Caki2 (cell line): ENCODE data around the gene NRF1. TPM values are rescaled to one million over a fixed set of nuclear protein-coding genes. Genes with fewer than 3 reads are reported as not detected.
A peak's percentile ranks its signal among the peaks of the same experiment; 100 is the strongest.

Source experiments
- DNase-seq: peaks from one replicate; pipeline ENCODE4 v3.0.0-alpha.2; 2015; ENCODE audit warnings: low read depth
- in situ Hi-C: cut with HindIII; loops from 2 replicates; pipeline ENCODE4 v1.10.0; 2016; ENCODE audit warnings: low sequenced_read_pairs, low pct_unique_long_range_greater_than_20kb, mixed read lengths
- total RNA-seq: library from RNA; depleted of rRNA; stranded (reverse); fragments of >200 nt; shearing (Covaris generic); gene quantifications from 2 replicates; pipeline ENCODE4 v1.2.3, GENCODE V29; 2014; ENCODE audit warnings: low replicate concordance

NRF1 gene
- total RNA-seq, 1 experiment from 2014 or later, result 10.1 TPM

DNA sequence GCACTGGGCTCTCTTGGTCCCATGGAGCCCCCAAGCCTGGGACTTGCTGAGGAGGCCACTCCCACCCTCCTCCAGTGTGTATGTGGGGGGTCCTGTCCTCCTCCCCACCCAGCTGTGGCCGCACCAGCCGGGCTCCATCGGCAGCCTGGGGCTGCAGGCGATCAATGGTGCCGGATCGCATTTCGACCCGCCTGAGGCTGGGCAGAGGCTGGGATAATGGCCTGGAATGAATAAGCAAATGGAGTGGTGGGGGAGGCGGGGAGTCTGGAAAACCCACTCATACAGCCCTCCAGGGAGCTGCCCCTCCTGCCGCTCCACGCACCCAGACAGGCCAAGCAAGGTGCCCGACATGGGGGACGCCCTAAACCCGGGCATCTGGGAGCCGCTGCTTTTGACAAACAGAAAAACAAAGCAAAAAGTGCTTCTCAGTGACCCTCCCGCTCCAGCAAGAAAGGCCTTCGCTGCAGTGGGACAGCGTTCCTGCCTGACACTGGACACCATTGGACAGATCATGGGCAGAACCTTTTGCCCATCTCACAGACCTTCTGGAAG, 160.5 kb downstream of the NRF1 start:
- in situ Hi-C loops, result no loop called here
- no peak for DNase-seq

DNA sequence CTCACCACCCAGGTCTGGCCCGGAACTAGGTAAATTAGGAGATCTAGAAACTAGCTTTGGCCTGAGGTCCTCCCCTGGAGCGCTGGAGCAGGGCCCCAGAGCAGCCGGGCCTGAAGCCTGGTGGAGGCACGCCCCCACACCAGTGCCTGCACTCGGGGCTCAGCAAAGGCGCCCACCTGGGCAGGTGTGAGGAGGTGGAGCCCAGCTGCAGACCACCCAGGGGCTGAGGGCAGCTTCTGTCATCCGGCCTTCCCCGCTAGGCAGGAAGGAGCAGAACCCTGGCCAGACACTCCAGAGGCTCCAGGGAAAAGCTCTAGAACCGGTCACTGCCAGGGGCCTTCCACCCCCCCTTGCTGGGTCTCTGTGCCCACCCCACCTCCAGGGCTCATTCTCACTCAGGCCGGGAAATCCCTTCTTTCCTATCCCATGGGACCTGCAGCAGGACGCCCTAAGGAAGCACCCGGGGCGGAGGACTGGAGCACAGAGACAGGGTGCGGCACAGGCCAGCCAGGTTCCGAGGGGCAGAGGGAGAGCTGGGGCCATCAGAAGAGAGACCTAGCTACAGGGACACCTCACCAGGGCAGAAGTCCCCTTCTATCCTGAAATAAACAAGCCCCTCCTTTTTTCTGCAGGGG, 161.2 kb downstream of the NRF1 start:
- in situ Hi-C loops, result no loop called here
- DNase-seq, result no peak

DNA sequence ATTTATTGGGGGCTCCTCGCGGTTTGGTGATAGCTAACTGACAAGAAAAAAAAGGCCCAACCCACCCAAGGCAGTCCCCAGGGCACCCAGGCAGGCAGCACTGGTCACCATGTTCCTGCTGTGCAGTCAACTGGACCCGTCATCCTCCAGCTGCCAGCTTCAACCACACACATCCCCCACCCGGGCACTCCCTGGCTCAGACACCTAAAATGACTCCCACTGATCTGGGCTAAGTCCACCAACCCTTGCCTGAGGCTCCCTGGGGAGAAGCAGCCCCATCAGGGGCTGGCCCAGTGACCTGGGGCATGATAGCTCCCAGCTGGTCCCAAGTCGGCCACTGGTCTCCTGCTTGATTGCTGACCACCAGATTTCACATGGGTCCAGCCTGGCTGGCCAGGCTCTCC, 161.8 kb downstream of the NRF1 start:
- peak; percentile 23 for DNase-seq
- in situ Hi-C loops, result no loop called here

DNA sequence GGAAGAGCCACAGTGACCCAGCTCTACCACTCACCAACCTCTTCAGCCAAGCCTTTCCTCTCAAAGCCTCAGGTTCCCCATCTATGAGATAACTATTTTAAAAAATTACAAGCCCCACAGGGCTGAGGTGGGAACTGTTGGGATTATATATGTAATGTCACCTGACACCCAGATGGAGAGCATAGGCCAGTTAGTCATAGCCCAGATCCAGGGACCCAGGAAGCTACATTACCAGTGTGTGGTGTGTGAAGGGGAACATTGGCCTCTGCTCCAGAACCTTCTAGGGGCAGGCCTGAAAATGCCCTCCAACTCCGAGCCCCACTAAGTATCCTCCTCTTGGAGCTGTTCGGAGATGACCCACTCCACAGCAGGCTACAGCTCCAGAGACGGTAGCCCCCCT, 162.4 kb downstream of the NRF1 start:
- in situ Hi-C loops, result no loop called here
- DNase-seq, result peak; percentile 6

DNA sequence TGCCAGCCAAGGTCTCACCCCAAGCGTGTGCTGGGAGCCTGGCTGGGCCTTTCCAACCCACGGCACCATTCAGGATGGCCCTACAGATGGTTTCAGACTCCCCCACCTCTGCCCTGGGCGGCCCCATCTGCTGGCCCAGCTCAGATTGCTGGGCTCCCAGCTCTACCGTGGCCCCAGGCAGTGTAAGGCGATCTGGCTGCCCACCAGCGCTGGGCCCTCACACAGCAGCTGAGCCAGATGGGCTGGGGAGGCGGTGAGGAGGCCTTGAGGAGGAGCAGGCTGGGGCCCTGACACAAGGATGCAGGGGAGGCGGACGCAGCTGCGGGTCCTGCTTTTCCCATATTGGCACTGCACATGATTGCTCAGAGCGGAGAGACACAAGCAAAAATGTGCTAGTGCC, 162.8 kb downstream of the NRF1 start:
- in situ Hi-C loops, result no loop called here
- DNase-seq, result no peak

DNA sequence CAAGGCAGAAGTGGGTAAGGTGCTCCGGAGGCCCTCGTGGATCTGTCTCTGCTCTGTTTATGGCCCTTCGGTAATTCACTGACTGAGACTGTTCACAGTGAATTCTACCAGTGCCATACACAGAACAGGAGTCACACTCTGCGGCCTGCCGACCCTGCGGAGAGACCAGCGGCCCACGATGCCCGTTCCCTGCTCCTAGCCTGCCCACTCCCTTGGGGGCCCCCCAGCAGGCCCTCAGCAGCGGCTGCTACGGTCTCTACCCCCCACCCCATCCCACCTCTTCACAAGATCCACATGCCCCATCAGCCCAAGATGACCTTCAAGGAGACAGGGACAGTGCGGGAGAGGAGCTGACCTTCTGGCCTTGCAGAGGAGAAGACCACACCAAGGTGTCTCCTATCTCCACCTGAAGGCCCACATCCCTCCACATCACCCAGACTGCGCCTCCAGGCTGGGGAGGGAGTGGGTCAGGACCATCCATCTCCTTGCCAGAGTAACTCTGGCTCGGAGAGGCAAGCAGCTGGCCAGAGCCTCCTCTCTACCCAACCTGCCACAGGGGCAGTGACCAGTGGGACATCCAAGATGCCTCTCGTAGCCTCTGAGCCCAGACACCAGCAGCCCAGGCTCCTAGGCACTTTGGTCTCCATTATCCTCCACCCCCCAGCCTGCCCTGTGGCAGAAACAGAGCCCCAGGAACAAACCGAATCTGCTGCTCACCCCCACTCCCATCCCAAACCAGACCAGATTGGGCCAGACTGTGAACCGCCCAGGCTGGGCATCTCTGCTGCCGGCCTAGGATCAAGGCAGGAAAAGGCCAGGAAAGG, 163.6 kb downstream of the NRF1 start:
- in situ Hi-C loops, result no loop called here
- no peak for DNase-seq

DNA sequence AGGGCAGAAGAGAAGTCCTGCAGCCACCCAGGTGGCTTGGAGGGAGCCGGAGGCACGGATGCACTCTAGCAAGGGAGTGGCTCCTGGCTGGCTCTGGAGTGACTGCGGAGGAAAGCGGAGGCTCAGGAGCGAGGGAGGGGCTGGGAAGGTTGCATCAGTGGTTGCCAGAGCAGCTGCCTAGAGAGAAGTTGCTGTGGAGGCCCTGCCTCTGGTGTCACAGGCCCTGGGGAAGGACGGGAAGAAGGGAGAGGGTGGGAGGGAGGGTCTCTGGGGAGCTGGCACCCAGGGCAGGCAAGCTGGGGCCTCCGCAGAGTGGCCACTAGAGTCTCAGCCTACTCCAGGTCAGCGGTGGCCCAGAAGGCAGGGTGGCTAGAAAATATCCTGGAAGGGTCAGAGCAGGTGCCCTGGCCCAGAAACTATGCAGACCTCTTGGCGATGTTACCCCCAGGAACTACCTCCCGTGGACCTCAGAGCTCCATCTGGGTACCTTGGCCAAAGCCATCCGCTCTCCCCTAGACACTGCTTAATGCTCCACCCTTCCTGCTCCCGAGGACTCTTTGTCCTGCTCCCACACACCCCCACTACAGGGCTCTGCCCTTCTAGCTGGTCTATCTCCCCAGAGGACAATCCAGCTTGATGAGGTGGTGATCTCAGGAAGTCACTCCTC, 164.3 kb downstream of the NRF1 start:
- DNase-seq, result no peak
- in situ Hi-C loops, result no loop called here

DNA sequence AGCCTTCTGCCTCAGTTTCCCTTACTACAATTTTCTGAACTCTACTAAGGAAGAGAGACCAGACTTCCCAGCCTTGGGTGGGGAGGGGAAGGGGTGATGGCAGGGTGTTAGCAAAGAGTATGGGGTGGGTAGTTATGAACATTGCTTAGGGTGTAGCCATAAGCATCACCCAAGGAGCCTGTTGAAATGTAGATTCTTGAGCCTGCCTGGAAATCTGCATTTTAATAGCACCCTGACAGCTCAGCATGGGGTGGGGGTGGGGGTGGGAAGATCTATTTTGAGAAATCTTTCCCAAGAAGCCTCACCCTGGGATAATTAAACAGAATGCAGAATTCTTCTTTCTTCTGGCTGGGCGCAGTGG, 164.8 kb downstream of the NRF1 start:
- in situ Hi-C loops, result no loop called here
- DNase-seq, result no peak

DNA sequence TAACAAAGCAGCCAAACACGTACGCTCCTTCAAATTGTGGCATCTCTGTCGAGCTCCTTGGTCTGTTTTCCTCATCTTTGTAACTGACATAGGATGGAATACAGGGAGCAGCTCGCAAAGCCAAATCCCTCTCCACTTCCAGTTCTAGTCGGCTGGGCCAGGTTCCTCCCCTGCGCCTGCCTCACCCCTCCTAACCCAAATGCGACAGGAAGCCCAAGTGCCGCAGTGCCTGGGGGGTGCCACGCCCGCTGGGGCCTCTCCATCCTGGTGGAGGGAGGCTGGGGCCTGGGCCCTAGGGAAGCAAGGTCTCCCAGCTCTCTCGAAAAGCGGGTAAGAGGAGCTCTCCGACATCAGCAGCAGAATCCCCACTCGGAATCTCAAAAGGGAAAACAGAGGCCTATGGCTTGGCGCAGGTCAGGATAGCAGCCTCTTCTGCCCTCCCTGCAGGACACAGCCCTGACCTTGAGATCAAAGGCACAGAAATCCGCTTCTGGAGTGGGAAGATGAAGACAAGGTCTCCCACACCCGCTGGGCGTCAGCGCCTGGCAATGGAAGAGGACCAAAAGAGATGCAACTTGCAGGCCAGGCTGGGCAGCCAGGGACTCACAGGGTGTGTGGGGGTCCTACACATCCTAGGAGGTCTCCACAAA, 165.8 kb downstream of the NRF1 start:
- DNase-seq, result no peak
- in situ Hi-C loops, result no loop called here

DNA sequence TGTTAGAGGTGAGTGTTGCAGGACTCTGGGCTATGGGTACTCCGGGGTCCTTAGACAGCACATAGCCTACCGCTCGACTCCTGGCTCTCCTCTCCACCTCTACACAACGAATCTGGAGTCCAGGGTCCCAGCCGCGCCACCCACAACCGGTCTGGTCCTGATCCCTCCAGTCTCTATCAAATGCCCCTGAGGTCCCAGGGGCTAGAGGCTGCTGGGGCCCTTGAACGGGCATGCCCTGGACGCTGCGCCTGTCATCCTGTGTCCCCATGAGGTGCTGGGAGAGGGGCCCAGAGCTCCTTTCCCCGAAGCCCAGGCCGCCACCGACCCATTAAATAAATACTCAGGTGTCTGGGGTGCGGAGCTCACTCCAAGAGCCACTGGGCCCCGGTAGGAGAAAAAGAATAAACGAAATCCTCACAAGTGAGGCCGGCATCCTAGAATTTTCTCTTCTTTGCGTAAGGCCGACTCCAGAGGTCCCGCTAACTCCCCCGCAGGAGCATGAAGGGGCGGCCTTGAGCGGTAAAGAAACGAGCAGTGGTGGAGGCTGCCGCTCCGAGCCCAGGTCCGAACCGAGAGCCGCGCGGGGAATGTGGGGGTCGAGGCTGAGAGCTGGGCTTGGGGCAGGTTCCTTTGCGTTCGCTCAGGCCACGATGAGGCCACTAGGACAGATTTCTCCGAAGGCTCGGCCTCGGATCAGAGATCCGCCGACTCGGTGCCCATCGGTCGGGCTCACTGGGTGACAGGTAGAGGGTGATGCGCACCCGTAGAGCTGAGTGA, 166.7 kb downstream of the NRF1 start:
- no peak for DNase-seq
- in situ Hi-C loops, result no loop called here

DNA sequence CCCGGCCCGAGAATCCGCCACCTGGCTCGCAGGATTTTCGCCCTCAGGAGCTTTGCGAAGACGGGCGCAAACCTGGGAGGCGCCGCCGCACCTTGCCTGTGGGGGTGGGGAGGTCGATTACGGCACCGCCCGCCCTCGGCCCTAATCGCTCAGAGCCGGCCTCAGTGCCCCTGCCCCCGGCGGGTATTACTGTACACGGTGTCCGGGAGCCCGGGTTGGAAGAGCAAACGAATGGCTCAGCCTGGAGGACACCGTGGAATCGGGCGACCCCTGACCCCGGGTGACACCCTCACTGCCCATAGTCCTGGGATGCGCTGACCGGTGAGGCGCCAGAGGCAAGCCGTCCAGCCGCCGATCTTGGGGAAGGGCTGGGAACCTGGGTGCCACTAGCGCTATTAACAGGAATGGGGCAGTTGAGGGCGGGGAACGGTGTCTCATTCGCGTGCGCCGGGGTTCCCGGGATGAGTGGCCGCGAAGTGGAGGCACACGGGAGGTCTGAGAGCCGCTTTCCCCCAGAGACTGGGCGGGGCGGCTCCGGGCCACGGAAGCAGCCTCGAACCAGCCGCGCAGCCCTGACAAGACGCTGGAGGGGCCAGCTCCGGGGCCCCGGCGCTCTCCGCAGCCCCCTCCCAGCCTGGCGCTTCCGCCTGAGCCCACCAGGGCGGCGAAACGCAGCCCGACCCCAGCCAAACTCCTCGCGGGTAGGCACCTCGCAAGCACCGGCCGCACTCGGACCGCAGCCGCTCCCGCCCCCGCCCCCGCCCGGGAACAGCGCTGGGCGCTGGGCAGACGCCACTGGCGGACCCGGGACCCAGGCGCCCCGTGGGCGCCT, 167.5 kb downstream of the NRF1 start:
- DNase-seq, result no peak
- in situ Hi-C loops, result no loop called here

DNA sequence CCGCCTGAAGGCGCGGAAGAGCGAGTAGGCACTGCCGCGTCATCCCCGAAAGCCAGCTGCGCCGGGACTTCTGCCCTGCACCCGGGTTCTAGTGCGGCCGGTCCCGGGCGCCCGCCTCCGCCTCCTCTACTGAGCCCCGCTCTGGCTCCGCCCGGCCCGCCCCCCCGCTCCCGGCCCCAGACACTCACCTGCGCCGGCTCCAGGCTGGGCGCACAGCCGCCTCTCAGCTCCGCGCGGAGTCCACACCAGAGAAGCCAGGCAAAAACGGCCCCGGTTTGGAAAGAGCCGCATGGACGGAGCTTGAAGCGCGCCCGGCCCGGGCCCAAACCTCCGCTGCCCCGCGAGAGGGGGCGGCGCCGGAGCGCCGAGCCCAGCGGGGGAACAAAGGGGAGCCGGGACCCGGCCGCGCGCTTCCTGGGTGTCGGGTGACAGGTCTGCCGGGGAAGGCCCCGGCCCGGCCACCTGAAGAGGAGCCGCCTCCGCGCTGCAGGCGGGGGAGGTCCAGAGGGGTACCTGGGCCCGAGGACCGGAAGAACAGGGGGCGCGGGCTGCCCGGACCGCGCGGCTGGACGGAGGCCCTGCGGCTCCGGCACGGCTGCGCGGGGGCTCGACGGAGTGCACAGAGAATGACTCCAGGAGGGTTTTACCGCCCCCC, 168.2 kb downstream of the NRF1 start:
- DNase-seq, result peak; percentile 82
- in situ Hi-C loops, result no loop called here

DNA sequence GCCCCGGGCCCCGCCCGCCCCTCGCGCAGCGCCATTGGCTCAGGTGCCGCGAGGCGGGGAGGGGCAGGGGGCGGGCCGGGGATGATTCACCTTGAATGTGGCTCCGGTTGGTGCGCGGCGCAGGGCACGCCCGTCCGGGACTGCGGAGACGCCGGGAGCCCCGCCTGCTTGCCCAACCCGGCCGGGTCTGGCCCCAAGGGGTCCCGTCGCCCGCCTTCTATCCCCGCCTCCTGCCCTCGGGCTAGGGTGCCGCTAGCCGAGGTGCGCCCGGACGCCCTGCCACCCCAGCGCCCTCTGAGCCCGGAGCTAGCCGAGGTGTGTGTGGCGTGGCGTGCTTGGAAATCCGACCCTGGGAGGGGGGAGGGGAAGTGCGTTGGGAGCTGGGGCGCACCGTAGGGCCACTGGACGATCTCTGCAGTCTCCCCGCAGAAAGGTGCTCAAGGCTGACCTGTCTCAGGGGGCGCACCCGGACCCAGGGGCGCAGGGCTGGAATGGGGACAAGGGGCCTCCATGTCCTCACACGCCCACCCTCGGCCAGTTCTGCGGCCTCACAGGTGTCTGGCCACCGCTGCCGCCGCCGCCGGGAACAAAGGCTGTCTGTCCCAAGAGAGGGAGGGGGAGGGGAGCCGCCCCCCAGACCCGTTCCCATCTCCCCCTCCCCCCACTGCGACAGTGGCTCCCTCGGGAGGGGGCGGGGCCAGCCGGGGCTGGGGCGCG, 168.9 kb downstream of the NRF1 start:
- DNase-seq, result peak; percentile 88
- in situ Hi-C loops, result no loop called here

DNA sequence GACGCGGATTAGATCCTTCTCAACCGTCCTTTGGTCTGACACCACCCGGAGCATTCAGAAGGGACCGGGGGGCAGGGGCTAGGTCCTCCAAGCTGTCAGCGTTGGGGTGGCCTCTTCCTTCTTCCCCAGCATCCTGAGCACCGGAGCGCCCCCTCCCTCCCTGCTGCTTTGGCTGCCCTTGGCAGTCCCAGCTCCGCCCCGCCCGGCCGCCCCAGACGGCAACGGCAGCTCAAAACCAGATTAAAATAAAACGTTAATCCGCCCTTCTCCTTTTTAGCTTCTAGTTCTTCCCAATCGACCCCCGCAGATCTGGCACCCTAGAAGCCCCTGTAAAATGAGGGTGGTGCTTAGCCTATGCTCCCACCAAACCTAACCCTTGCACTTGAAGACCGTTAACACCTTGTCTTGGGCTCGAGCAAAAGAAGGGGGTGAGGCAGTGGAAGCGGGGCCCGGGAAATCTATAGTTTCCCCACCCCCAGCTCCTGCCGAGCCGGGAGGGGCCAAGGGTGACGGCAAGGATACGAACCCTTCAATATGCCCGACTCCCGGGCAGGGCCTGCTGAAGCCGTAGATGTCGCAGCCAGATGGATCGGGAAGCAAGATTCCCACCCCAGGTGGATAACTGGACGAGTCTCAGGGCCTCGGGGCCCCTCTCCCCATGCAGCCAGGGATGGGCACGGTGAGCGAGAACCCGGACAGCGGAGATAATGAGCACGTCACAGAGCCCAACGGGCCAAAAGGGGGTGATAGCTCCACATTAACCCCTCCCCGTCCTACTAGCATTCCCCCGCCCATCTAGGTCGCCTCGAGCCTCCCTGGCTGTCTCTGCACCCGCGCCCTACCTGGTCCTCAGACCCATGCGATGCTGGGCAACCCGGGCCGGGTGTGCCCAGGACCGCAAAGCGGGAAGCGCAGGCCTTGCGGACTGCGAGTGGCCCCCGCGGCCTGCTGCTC, 169.7 kb downstream of the NRF1 start:
- in situ Hi-C loops, result no loop called here
- DNase-seq, result no peak
